IMR-90 (cell line): ENCODE data around the gene CARD10. TPM values are rescaled to one million over a fixed set of nuclear protein-coding genes. Genes with fewer than 3 reads are reported as not detected.

ENCODE experiments used
- ATAC-seq: fragments of 200-7000 bp; cut with Tn5 transposase; 2 replicates; pipeline ENCODE4 v1.9.1; 2020; ENCODE audit warnings: low read depth, mild to moderate bottlenecking, moderate library complexity
- BruUV-seq: library from RNA; stranded (reverse); fragments of 400-500 nt; replicated peaks from 2 replicates; lab custom pipeline; 2021; lab: Mats Ljungman, UMichigan
- CTCF ChIA-PET: fragments of 300-600 bp; formaldehyde crosslinking; extraction: SDS; loops from one replicate; lab custom pipeline; 2021; ENCODE audit warnings: antibody characterized with exemption; lab: Yijun Ruan, JAX
- POLR2A ChIA-PET: fragments of 300-600 bp; sonication (Branson Sonifier 250); formaldehyde crosslinking; loops from one replicate; lab custom pipeline; 2022; ENCODE audit warnings: antibody characterized with exemption; ENCODE audit not compliant: unreplicated experiment; lab: Charles Lee
- DNase-seq: peaks from one replicate; pipeline ENCODE4 v3.0.0; 2013
- H2AFZ ChIP-seq: replicated peaks from 2 replicates; pipeline ENCODE3; 2013; ENCODE audit warnings: low read length, mild to moderate bottlenecking; ENCODE audit not compliant: poor library complexity
- H2AK5ac ChIP-seq: 2 replicates; pipeline ENCODE4 v1.6.1; 2013; ENCODE audit warnings: low read depth, low read length, inconsistent platforms
- H2AK9ac ChIP-seq: replicated peaks from 2 replicates; pipeline ENCODE3; 2013; ENCODE audit warnings: mild to moderate bottlenecking, low read depth, low read length, moderate library complexity; ENCODE audit not compliant: poor library complexity
- H2BK120ac ChIP-seq: 2 replicates; pipeline ENCODE4 v1.6.1; 2013; ENCODE audit warnings: low read depth, low read length, inconsistent platforms
- H2BK15ac ChIP-seq: 3 replicates; pipeline ENCODE4 v1.6.1; 2013; ENCODE audit warnings: low read depth, low read length, inconsistent platforms
- H2BK20ac ChIP-seq: 2 replicates; pipeline ENCODE4 v1.6.1; 2013; ENCODE audit warnings: low read depth, mild to moderate bottlenecking, inconsistent platforms, low read length, moderate library complexity
- H2BK5ac ChIP-seq: 2 replicates; pipeline ENCODE4 v1.6.1; 2013; ENCODE audit warnings: mild to moderate bottlenecking, low read depth, low read length, inconsistent platforms; ENCODE audit not compliant: poor library complexity, severe bottlenecking
- H3K14ac ChIP-seq: replicated peaks from 2 replicates; pipeline ENCODE4 v1.6.1; 2013; ENCODE audit warnings: low read depth, low read length, inconsistent platforms
- H3K18ac ChIP-seq: 2 replicates; pipeline ENCODE4 v1.6.1; 2013; ENCODE audit warnings: low read depth, low read length, control low read depth
- H3K23ac ChIP-seq: 2 replicates; pipeline ENCODE4 v1.6.1; 2013; ENCODE audit warnings: low read depth, low read length, inconsistent platforms
- H3K27ac ChIP-seq: 2 replicates; pipeline ENCODE4 v1.5.1; 2013; ENCODE audit warnings: mild to moderate bottlenecking, control low read depth, low read length; ENCODE audit not compliant: insufficient read depth
- H3K27me3 ChIP-seq: 2 replicates; pipeline ENCODE4 v1.6.1; 2013; ENCODE audit warnings: low read length; ENCODE audit not compliant: control insufficient read depth, insufficient read depth
- H3K36me3 ChIP-seq: 2 replicates; pipeline ENCODE4 v1.6.1; 2013; ENCODE audit warnings: low read length, mixed read lengths; ENCODE audit not compliant: control insufficient read depth, insufficient read depth
- H3K4ac ChIP-seq: 2 replicates; pipeline ENCODE4 v1.6.1; 2013; ENCODE audit warnings: low read depth, low read length, inconsistent platforms
- H3K4me1 ChIP-seq: 2 replicates; pipeline ENCODE4 v1.6.1; 2013; ENCODE audit warnings: low read length, mixed read lengths; ENCODE audit not compliant: control insufficient read depth, insufficient read depth
- H3K4me2 ChIP-seq: 2 replicates; pipeline ENCODE4 v1.6.1; 2013; ENCODE audit warnings: low read depth, mild to moderate bottlenecking, control low read depth, low read length, moderate library complexity
- H3K4me3 ChIP-seq: 2 replicates; pipeline ENCODE4 v1.5.1; 2013; ENCODE audit warnings: low read depth, mild to moderate bottlenecking, control low read depth, low read length, moderate library complexity; ENCODE audit not compliant: insufficient read depth
- H3K56ac ChIP-seq: 2 replicates; pipeline ENCODE4 v1.6.1; 2013; ENCODE audit warnings: low read length, inconsistent platforms; ENCODE audit not compliant: insufficient read depth; ENCODE audit errors: extremely low read depth
- H3K79me1 ChIP-seq, 2 experiments: 2 replicates each; pipeline ENCODE4 v1.6.1; 2013; ENCODE audit warnings: low read length in 2 of 2, inconsistent platforms in 1 of 2, low read depth in 1 of 2
- H3K9ac ChIP-seq: 2 replicates; pipeline ENCODE4 v1.6.1; 2013; ENCODE audit warnings: low read depth, low read length, control low read depth
- H3K9me1 ChIP-seq: 2 replicates; pipeline ENCODE4 v1.6.1; 2013; ENCODE audit warnings: low read length, inconsistent platforms; ENCODE audit not compliant: insufficient read depth
- H3K9me3 ChIP-seq: 2 replicates; pipeline ENCODE4 v1.6.1; 2013; ENCODE audit warnings: low read length; ENCODE audit not compliant: control insufficient read depth, insufficient read depth
- H4K20me1 ChIP-seq: 2 replicates; pipeline ENCODE4 v1.6.1; 2013; ENCODE audit warnings: low read length, inconsistent platforms; ENCODE audit not compliant: insufficient read depth
- H4K5ac ChIP-seq: 2 replicates; pipeline ENCODE4 v1.6.1; 2013; ENCODE audit warnings: mild to moderate bottlenecking, low read depth, low read length, control low read depth
- H4K8ac ChIP-seq, 2 experiments: 2 replicates each; pipeline ENCODE4 v1.6.1; 2013; ENCODE audit warnings: low read depth in 2 of 2, low read length in 2 of 2, control low read depth in 1 of 2, inconsistent platforms in 1 of 2
- H4K91ac ChIP-seq: 2 replicates; pipeline ENCODE4 v1.6.1; 2013; ENCODE audit warnings: low read depth, low read length, inconsistent platforms; ENCODE audit not compliant: insufficient read depth
- BHLHE40 ChIP-seq: fragments of 150-350 bp; IDR thresholded peaks from 2 replicates; pipeline ENCODE4 v1.6.1; 2016; ENCODE audit warnings: mild to moderate bottlenecking, low read depth, low read length
- CEBPB ChIP-seq: IDR thresholded peaks from 2 replicates; pipeline ENCODE4 v1.6.1; 2012; ENCODE audit warnings: low read depth, low read length, improper control_type of control experiment
- CHD1 ChIP-seq: IDR thresholded peaks from 2 replicates; pipeline ENCODE4 v1.6.1; 2012; ENCODE audit warnings: low read depth, low read length, improper control_type of control experiment
- FOS ChIP-seq: fragments of 150-350 bp; IDR thresholded peaks from 2 replicates; pipeline ENCODE4 v1.6.1; 2016; ENCODE audit warnings: low read depth, low read length
- MAFK ChIP-seq: IDR thresholded peaks from 2 replicates; pipeline ENCODE4 v1.6.1; 2012; ENCODE audit warnings: low read depth, low read length, improper control_type of control experiment
- MAZ ChIP-seq: IDR thresholded peaks from 2 replicates; pipeline ENCODE4 v1.6.1; 2012; ENCODE audit warnings: low read depth, mild to moderate bottlenecking, low read length, improper control_type of control experiment, moderate library complexity, borderline replicate concordance
- MXI1 ChIP-seq: IDR thresholded peaks from 2 replicates; pipeline ENCODE4 v1.6.1; 2012; ENCODE audit warnings: low read depth, mild to moderate bottlenecking, low read length, moderate library complexity, borderline replicate concordance
- NFE2L2 ChIP-seq: fragments of 150-350 bp; IDR thresholded peaks from 2 replicates; pipeline ENCODE4 v1.6.1; 2016; ENCODE audit warnings: low read depth, mild to moderate bottlenecking, low read length
- POLR2A ChIP-seq: IDR thresholded peaks from 2 replicates; pipeline ENCODE4 v1.6.1; 2012; ENCODE audit warnings: mild to moderate bottlenecking, low read depth, low read length
- RAD21 ChIP-seq: IDR thresholded peaks from 2 replicates; pipeline ENCODE4 v1.6.1; 2012; ENCODE audit warnings: low read length, improper control_type of control experiment
- RCOR1 ChIP-seq: IDR thresholded peaks from 2 replicates; pipeline ENCODE4 v1.6.1; 2012; ENCODE audit warnings: mild to moderate bottlenecking, low read length, improper control_type of control experiment; ENCODE audit not compliant: insufficient replicate concordance
- SMC3 ChIP-seq: fragments of 150-350 bp; IDR thresholded peaks from 2 replicates; pipeline ENCODE4 v1.6.1; 2016; ENCODE audit warnings: low read depth, mild to moderate bottlenecking, antibody characterized with exemption, low read length, moderate library complexity
- USF2 ChIP-seq: fragments of 150-350 bp; IDR thresholded peaks from 2 replicates; pipeline ENCODE4 v1.6.1; 2017; ENCODE audit warnings: mild to moderate bottlenecking, antibody characterized with exemption, low read length, low read depth
- WGBS, 2 experiments: methylation state at CpG; one replicate each; pipeline versions ENCODE4 v1.1.5 to v1.1.7; 2013; ENCODE audit warnings: missing lambda C conversion rate in 2 of 2; ENCODE audit not compliant: insufficient read length in 1 of 2; ENCODE audit errors: extremely low coverage in 2 of 2; 5-methylcytosine and 5-hydroxymethylcytosine counted together
- dilution Hi-C: fragments of 300-500 bp; cut with HindIII; formaldehyde crosslinking; loops from one replicate; pipeline ENCODE4 v1.14.3; 2018; ENCODE audit warnings: low sequenced_read_pairs; ENCODE audit not compliant: unreplicated experiment
- in situ Hi-C: fragments of 300-500 bp; cut with MboI; formaldehyde crosslinking; loops from 3 replicates; pipeline ENCODE4 v1.14.3; 2019; ENCODE audit warnings: low sequenced_read_pairs, inconsistent platforms, mixed read lengths
- intact Hi-C: fragments of 100-400 bp; cut with micrococcal nuclease; formaldehyde crosslinking; loops from 2 replicates; pipeline ENCODE4 v1.10.0; 2022
- polyA plus RNA-seq, 3 experiments: library from polyadenylated mRNA; depleted of rRNA; stranded (reverse); fragments of >200 nt; gene quantifications; 2 replicates each; pipeline ENCODE4 v1.2.3, GENCODE V29; 2012; ENCODE audit warnings: low replicate concordance in 1 of 3
- total RNA-seq: library from RNA; depleted of rRNA; stranded (reverse); fragments of >200 nt; gene quantifications from 2 replicates; pipeline ENCODE4 v1.2.3, GENCODE V29; 2012
- TF ChIP-seq, protein P1 (sequence below): conservative IDR thresholded peaks from 2 replicates; pipeline ENCODE4 v1.5.1; 2012; ENCODE audit warnings: mild to moderate bottlenecking, low read depth, low read length, improper control_type of control experiment
- TF ChIP-seq, protein P2 (sequence below): fragments of 150-350 bp; IDR thresholded peaks from 2 replicates; pipeline ENCODE4 v1.6.1; 2016; ENCODE audit warnings: low read depth, mild to moderate bottlenecking, low read length, moderate library complexity, borderline replicate concordance

Gene CARD10
- total and polyA plus RNA-seq, 2 of the 4 experiments (the other 2 are of a cell fraction): 6.1 to 18.4 TPM

GRCh38 chr22:37499027-37499707, 20.0 kb downstream of the CARD10 start:
- dilution Hi-C loops (no loop called here), intact Hi-C loops (no loop called here), in situ Hi-C loops (no loop called here)
- WGBS, 2 experiments: 70% methylated on average over 4 of the region's 12 CpGs; no CpG with 5 or more reads in 1 of the 2 experiments
- Histone ChIP-seq H3K9ac (no peak overlapping the region), H3K79me1 (peaks cover 0 to 19% of the 10 kb centered on the region in 2 experiments; a peak in 2 of 4 replicates), H3K9me3 (no peaks in the 10 kb centered on the region), H4K20me1 (peaks cover 3% of the 10 kb centered on the region; the same call in 1 of the 2 replicates), H3K4me3 (no peak overlapping the region), H2BK5ac (no peak overlapping the region), H3K56ac (no peak overlapping the region), H2BK120ac (no peak overlapping the region), H3K23ac (no peak overlapping the region), H2AK5ac (peak overlapping the region; percentile 20), H3K4me2 (no peak overlapping the region), H2BK20ac (no peak overlapping the region), H3K36me3 (peaks cover 14% of the 10 kb centered on the region), H2AK9ac (no peak overlapping the region), H3K4me1 (peaks cover 24% of the 10 kb centered on the region), H3K9me1 (peaks cover 17% of the 10 kb centered on the region), H3K4ac (0 out of 2 replicates have a peak overlapping the region, but pooled peaks have one; percentile 40), H4K91ac (no peak overlapping the region; the same call in 1 of the 2 replicates), H4K8ac (peak overlapping the region in 1 of 2 experiments; percentile 14; a peak in 1 of 4 replicates), H3K14ac (0 out of 2 replicates have a peak overlapping the region, but pooled peaks have one; percentile 15), H3K27me3 (no peaks in the 10 kb centered on the region), H2BK15ac (0 out of 3 replicates have a peak overlapping the region, but pooled peaks have one; percentile 6), H2AFZ (no peak overlapping the region), H3K27ac (no peak overlapping the region), H3K18ac (no peak overlapping the region), H4K5ac (no peak overlapping the region)
- CTCF ChIA-PET: no interaction called here
- POLR2A ChIA-PET: no interaction called here
- DNase-seq (no peak), ATAC-seq (no peak)
- BruUV-seq: no TSS peak
- TF ChIP-seq BHLHE40: no peak
- TF ChIP-seq USF2: no peak
- TF ChIP-seq CHD1: no peak
- TF ChIP-seq SMC3: no peak
- TF ChIP-seq RCOR1: no peak
- no peak for TF ChIP-seq FOS
- TF ChIP-seq POLR2A: no peak
- no peak for TF ChIP-seq MXI1
- no peak for TF ChIP-seq CEBPB
- no peak for TF ChIP-seq MAZ
- TF ChIP-seq RAD21: no peak
- no peak for TF ChIP-seq MAFK
- TF ChIP-seq, protein P1, sequence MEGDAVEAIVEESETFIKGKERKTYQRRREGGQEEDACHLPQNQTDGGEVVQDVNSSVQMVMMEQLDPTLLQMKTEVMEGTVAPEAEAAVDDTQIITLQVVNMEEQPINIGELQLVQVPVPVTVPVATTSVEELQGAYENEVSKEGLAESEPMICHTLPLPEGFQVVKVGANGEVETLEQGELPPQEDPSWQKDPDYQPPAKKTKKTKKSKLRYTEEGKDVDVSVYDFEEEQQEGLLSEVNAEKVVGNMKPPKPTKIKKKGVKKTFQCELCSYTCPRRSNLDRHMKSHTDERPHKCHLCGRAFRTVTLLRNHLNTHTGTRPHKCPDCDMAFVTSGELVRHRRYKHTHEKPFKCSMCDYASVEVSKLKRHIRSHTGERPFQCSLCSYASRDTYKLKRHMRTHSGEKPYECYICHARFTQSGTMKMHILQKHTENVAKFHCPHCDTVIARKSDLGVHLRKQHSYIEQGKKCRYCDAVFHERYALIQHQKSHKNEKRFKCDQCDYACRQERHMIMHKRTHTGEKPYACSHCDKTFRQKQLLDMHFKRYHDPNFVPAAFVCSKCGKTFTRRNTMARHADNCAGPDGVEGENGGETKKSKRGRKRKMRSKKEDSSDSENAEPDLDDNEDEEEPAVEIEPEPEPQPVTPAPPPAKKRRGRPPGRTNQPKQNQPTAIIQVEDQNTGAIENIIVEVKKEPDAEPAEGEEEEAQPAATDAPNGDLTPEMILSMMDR: no peak
- no peak for TF ChIP-seq NFE2L2
- TF ChIP-seq, protein P2, sequence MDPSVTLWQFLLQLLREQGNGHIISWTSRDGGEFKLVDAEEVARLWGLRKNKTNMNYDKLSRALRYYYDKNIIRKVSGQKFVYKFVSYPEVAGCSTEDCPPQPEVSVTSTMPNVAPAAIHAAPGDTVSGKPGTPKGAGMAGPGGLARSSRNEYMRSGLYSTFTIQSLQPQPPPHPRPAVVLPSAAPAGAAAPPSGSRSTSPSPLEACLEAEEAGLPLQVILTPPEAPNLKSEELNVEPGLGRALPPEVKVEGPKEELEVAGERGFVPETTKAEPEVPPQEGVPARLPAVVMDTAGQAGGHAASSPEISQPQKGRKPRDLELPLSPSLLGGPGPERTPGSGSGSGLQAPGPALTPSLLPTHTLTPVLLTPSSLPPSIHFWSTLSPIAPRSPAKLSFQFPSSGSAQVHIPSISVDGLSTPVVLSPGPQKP: no peak
